HG03135 (cell line): ENCODE results near the gene ISLR.
"Not testable (repeated sequence)": the region's sequence is repeated elsewhere in the genome, so short reads cannot be mapped to it uniquely, and the experiment has no call there.

Experiments
- ATAC-seq: cut with Tn5 transposase; IDR thresholded peaks from one replicate; pipeline ENCODE4 v1.9.1; 2021; ENCODE audit warnings: mild to moderate bottlenecking, moderate library complexity; ENCODE audit not compliant: unreplicated experiment

Gene ISLR

GRCh38 chr15:74136814-74137536, 36.5 kb upstream of the ISLR start:
- ATAC-seq = no peak

DNA sequence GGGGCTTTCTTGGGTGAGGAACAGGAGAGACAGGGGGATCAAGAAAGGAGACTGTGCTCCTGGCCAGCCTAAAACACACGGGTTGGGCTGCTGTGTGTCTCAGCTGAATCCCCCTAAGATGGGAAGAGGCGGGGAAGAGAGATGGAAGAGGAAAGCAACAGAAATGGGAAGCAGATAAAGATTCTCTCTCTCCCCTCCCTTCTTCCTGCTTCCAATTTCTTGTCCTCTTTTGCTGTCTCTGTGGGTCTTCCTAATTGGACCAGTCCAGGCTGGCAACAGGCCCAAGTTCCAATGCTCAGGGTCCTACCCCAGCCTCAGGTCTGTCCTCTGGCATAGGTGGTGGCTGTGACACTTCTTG, 36.0 kb upstream of the ISLR start:
- no peak for ATAC-seq

DNA sequence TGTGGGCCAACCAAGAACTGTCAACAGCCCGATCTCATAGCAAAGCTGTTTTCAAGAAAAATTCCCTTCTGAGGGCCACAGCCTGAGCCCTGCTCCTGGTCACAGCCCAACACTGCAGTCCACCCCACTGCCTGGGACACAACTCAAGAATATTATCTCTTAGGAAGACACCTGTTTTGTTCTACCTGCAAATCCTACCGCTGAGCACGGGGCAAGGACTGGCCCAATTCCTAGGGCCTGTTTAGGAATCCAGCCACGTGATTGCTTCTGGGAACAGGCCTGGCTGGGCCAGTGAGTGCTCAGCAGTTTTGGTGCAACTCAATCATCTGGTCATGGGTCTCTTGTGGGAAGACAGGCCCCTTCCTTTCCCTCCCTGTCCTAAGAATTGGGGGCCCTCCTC, 34.9 kb upstream of the ISLR start:
- ATAC-seq = no peak

- no peak for ATAC-seq
Observed at GRCh38 chr15:74141591-74141990, 31.9 kb upstream of the ISLR start.

DNA sequence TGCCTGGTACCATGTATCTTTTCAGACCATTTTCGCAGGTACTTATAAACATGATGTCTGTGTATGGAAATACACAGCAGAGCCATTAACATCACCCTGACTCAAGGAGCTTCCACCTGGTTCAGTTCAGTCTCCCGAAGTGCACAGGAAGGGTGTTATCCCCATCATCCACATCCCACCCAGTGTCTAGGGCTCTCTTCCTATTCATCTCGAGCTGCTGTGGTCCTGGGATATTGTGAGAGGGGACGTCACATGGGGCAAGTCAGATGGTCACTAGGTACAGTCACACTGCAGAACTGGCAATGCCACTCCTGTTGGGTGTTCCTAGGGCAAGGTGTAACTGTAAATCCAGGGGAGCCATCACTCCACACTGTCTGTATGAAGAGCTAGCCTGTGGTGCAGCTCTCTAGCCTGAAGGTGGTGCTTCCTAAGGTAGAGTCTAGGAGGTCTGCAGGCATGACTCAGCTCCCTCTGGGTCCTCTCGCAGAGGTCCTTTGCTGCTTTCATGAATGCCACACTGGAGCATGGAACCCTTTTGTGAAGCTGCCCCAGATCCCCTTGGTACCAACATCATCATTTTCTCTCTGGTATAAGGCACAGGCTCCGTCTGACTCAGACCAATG, 29.2 kb upstream of the ISLR start:
- ATAC-seq = no peak

- ATAC-seq = no peak
Observed at GRCh38 chr15:74146277-74146800, 27.2 kb upstream of the ISLR start.

DNA sequence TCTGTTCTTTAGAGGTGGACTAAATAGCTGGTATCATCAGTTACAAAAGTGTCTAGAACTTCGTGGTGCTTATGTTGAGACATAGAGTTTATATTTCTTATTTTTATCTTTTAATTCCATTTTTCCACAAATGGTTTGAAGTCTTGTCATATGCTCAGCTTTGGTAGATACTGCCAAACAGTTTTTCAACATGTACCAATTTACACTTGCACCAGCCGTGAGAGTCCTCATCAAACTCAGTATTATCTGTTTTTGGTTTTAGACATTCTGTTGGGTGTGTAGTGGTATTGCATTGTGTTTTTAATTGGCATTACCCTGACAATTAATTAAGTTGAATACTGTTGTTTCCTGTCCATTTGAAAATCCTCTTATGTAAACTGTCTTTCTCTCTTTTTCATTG, 26.5 kb upstream of the ISLR start:
- no peak for ATAC-seq

GRCh38 chr15:74155766-74156417, 17.6 kb upstream of the ISLR start:
- ATAC-seq = no peak

- no peak for ATAC-seq
Observed at GRCh38 chr15:74156678-74157411, 16.7 kb upstream of the ISLR start.

GRCh38 chr15:74157868-74158827, 15.4 kb upstream of the ISLR start:
- ATAC-seq = no peak

GRCh38 chr15:74158855-74159650, 14.5 kb upstream of the ISLR start:
- no peak for ATAC-seq

DNA sequence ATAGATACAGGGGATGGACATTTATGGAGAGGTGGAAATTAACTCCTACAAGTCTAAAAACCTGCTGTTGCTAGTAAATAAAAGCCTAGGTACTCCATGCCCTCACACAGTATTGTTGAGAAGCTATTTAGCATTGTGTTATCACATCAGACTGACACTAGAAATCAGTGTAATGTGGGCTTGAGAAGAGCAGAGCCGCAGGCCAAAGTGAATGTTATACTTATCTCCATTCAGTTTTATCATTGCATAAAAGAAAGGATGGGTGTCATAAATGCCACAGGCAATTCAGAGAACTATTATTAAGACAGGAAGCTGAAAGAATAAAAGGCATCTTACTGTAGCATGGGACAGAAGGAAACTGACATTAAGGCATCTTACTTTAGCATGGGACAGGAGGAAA, 13.7 kb upstream of the ISLR start:
- ATAC-seq = no peak

GRCh38 chr15:74160390-74160789, 13.1 kb upstream of the ISLR start:
- not testable (repeated sequence) for ATAC-seq

- ATAC-seq = not testable (repeated sequence)
Observed at GRCh38 chr15:74162195-74162536, 11.3 kb upstream of the ISLR start.

DNA sequence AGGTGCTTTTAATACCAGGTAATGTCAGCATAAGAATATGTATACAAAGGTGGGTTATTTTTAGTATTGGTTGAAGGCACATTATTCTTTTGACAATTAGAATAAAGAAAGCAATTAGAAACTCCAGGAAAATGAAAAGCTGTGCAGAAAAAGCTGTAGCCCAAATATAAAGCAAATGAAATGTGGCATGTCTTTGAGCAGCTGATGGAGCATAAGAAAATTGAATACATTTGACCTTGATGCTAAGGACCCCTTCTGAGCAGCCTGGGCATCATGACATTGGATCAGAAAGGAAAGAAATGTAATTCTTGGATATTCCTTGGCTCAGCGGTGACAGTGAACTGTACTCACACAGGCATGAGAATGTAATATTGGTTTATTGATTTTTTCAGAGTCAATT, 8.0 kb upstream of the ISLR start:
- no peak for ATAC-seq

DNA sequence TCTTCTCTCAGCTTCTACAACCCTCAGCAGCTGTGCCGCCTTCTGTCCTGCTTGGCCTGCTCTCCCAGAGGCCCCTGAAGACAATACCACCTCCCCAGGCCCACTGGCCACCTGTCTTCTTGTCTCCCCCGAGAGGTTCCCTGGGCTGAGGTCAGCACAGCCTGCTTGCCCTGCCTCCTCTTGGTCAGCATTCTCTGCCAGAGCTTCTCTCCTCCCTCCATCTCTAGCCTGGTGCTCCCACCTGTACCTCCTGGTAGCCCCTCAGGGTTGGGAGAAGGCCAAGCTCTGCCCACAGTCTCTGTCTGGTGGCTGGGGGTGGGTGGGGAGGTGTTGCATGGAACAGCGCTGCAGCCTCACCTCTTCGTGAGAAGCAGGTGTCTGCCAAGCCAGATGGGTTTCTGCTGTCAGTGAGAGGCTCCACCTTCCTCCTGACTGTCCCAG, 5.6 kb upstream of the ISLR start:
- no peak for ATAC-seq

- no peak for ATAC-seq
Observed at GRCh38 chr15:74168711-74169126, 4.8 kb upstream of the ISLR start.

GRCh38 chr15:74170071-74170844, 3.3 kb upstream of the ISLR start:
- no peak for ATAC-seq
